ENCODE data around the gene PLAGL1. TPM values are rescaled to one million over a fixed set of nuclear protein-coding genes. Genes with fewer than 3 reads are reported as not detected.

The PLAGL1 gene
- total and polyA plus RNA-seq, 2 of the 13 experiments (the other 11 are each of a cell fraction or from before 2014, with no cell fraction given): 0.60 to 2.3 TPM

DNA sequence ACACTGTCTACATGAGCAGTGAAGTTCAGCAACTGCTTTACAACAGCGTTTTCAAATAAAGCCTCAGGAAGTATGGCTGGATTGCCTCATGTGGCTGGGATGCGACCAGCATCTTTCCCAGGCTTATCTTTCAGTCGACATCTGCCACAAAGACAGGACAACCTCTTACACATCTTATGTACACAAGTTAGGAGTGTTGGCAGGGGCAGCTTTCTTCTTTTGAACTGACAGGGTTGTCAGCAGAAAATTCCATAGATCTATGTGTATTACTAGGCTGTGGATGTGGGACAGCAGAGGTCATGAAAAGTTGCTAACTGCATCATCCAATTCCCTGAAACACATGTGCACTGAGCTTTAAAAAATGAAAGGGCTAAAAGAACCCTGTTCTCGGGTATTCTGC is 48.1 kb downstream of the PLAGL1 start:
- H4K20me1 ChIP-seq (ENCODE audit: insufficient read depth, low read length): no peaks in the 10 kb centered on the region
- no peak overlapping the region for H3K4me3 ChIP-seq (replicated peaks in 1 of 3; ENCODE audit: insufficient read depth in 1 of 3, low read depth in 2 of 3, low read length in 3 of 3)
- DNase-seq (ENCODE audit: low spot score): peak; percentile 38
- 25% methylated on average over 4 of the region's 4 CpGs for WGBS (ENCODE audit: low lambda C conversion rate)
- peak; percentile 40 for FAIRE-seq
- peak; percentile 29; the same call in 2 of the 3 replicates for ATAC-seq
- POLR2A ChIA-PET: no interaction called here
- H3K4me1 ChIP-seq (ENCODE audit: insufficient read depth, low read length): no peaks in the 10 kb centered on the region
- in situ Hi-C loops (cut with HindIII; ENCODE audit: extremely low pct_ligation_motif_present, low pct_unique_long_range_greater_than_20kb) (no loop called here), intact Hi-C loops (cut with micrococcal nuclease; ENCODE audit: unreplicated experiment) (no loop called here)
- H2AFZ ChIP-seq (ENCODE audit: low read length): no peak overlapping the region
- CTCF ChIA-PET (ENCODE audit: low intra/inter-chr PET ratio, low total read pairs): no interaction called here
- H3K36me3 ChIP-seq (replicated peaks in 1 of 2; ENCODE audit: control insufficient read depth in 1 of 2, insufficient read depth in 2 of 2, low read length in 2 of 2): no peaks in the 10 kb centered on the region
- no TSS peak for BruUV-seq (replicated peaks)
- no peaks in the 10 kb centered on the region for H3K79me2 ChIP-seq (ENCODE audit: insufficient read depth, low read length)
- H3K27ac ChIP-seq (ENCODE audit: extremely low read length, insufficient read depth, low read length): no peak overlapping the region
- TF ChIP-seq FOXA1 (IDR thresholded peaks at IDR 0.05) (no peak), FOXA1 (CRISPR knock-in tag; IDR thresholded peaks at IDR 0.05) (peak; percentile 20; the same call in 1 of the 2 replicates), ZNF329 (CRISPR knock-in tag; IDR thresholded peaks at IDR 0.05; ENCODE audit: low read depth) (no peak)
- no peak overlapping the region for H3K9ac ChIP-seq (ENCODE audit: insufficient read depth, low read depth, low read length)
- no peaks in the 10 kb centered on the region for H3K9me3 ChIP-seq (ENCODE audit: low read length)
- no peak overlapping the region for H3K4me2 ChIP-seq (ENCODE audit: low read depth, low read length)
- no peaks in the 10 kb centered on the region for H3K27me3 ChIP-seq (ENCODE audit: control insufficient read depth in 1 of 2, insufficient read depth in 2 of 2, low read length in 2 of 2)

DNA sequence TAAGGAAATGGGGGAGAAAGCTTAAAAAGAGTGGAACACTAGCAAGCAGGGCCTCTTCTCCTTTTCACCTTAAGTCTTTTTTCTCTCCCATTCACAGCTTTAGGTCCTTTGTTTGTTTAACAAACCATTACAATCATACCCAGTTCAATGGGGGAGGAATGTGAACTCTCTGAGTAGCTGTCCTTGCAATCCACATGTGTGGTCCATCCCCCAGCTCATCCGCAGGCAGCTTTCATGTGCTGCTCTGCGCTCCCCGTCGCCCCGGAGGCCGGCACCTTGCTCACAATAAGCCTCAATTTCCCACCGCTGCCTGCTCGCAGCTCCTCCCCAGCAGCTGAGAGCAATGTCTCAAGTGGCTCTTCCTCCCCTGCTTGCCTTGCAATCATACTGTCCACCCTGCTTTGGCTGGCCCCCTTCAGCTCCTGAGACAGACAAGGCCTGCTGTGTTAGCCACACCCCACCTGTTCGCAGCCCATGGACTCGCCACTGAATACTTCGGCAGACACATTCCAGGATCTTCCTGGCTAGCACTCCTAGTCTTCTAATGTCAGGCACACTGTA is 49.1 kb downstream of the PLAGL1 start:
- 72% methylated on average over 11 of the region's 11 CpGs for WGBS (ENCODE audit: low lambda C conversion rate)
- peak; percentile 33 for DNase-seq (ENCODE audit: low spot score)
- FAIRE-seq: no peak
- Histone ChIP-seq H3K4me3 (replicated peaks in 1 of 3; ENCODE audit: insufficient read depth in 1 of 3, low read depth in 2 of 3, low read length in 3 of 3) (no peak overlapping the region), H3K79me2 (ENCODE audit: insufficient read depth, low read length) (no peaks in the 10 kb centered on the region), H4K20me1 (ENCODE audit: insufficient read depth, low read length) (no peaks in the 10 kb centered on the region), H3K36me3 (replicated peaks in 1 of 2; ENCODE audit: control insufficient read depth in 1 of 2, insufficient read depth in 2 of 2, low read length in 2 of 2) (no peaks in the 10 kb centered on the region), H3K9ac (ENCODE audit: insufficient read depth, low read depth, low read length) (no peak overlapping the region), H3K27me3 (ENCODE audit: control insufficient read depth in 1 of 2, insufficient read depth in 2 of 2, low read length in 2 of 2) (no peaks in the 10 kb centered on the region), H3K4me1 (ENCODE audit: insufficient read depth, low read length) (no peaks in the 10 kb centered on the region), H3K9me3 (ENCODE audit: low read length) (no peaks in the 10 kb centered on the region), H3K4me2 (ENCODE audit: low read depth, low read length) (no peak overlapping the region), H2AFZ (ENCODE audit: low read length) (no peak overlapping the region), H3K27ac (ENCODE audit: extremely low read length, insufficient read depth, low read length) (no peak overlapping the region)
- ChIA-PET CTCF (ENCODE audit: low intra/inter-chr PET ratio, low total read pairs) (no interaction called here), POLR2A (no interaction called here)
- intact Hi-C loops (cut with micrococcal nuclease; ENCODE audit: unreplicated experiment) (no loop called here), in situ Hi-C loops (cut with HindIII; ENCODE audit: extremely low pct_ligation_motif_present, low pct_unique_long_range_greater_than_20kb) (no loop called here)
- TF ChIP-seq STAT5B (CRISPR knock-in tag; IDR thresholded peaks at IDR 0.05) (no peak), ZNF747 (CRISPR knock-in tag; IDR thresholded peaks at IDR 0.05; ENCODE audit: borderline replicate concordance) (no peak), SKI (IDR thresholded peaks at IDR 0.05; ENCODE audit: partially characterized antibody) (no peak), ZNF484 (CRISPR knock-in tag; IDR thresholded peaks at IDR 0.05; ENCODE audit: borderline replicate concordance, low read depth) (no peak), TBX2 (CRISPR knock-in tag; IDR thresholded peaks at IDR 0.05; ENCODE audit: borderline replicate concordance) (no peak), TARDBP (CRISPR knock-in tag; IDR thresholded peaks at IDR 0.05) (no peak), ZNF839 (CRISPR knock-in tag; IDR thresholded peaks at IDR 0.05; ENCODE audit: borderline replicate concordance) (no peak), ISL2 (CRISPR knock-in tag; IDR thresholded peaks at IDR 0.05) (no peak), SNAPC2 (CRISPR knock-in tag; IDR thresholded peaks at IDR 0.05) (no peak), ZFP41 (CRISPR knock-in tag; IDR thresholded peaks at IDR 0.05; ENCODE audit: borderline replicate concordance) (no peak), ZNF883 (CRISPR knock-in tag; IDR thresholded peaks at IDR 0.05; ENCODE audit: not compliant biosample characterization) (no peak), ZSCAN30 (CRISPR knock-in tag; IDR thresholded peaks at IDR 0.05) (no peak), ZNF546 (CRISPR knock-in tag; conservative IDR thresholded peaks at IDR 0.05) (no peak), CC2D1A (CRISPR knock-in tag; IDR thresholded peaks at IDR 0.05) (no peak)
- TF ChIP-seq, protein P1, sequence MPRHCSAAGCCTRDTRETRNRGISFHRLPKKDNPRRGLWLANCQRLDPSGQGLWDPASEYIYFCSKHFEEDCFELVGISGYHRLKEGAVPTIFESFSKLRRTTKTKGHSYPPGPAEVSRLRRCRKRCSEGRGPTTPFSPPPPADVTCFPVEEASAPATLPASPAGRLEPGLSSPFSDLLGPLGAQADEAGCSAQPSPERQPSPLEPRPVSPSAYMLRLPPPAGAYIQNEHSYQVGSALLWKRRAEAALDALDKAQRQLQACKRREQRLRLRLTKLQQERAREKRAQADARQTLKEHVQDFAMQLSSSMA (CRISPR knock-in tag; IDR thresholded peaks at IDR 0.05): no peak
- TF ChIP-seq, protein P2, sequence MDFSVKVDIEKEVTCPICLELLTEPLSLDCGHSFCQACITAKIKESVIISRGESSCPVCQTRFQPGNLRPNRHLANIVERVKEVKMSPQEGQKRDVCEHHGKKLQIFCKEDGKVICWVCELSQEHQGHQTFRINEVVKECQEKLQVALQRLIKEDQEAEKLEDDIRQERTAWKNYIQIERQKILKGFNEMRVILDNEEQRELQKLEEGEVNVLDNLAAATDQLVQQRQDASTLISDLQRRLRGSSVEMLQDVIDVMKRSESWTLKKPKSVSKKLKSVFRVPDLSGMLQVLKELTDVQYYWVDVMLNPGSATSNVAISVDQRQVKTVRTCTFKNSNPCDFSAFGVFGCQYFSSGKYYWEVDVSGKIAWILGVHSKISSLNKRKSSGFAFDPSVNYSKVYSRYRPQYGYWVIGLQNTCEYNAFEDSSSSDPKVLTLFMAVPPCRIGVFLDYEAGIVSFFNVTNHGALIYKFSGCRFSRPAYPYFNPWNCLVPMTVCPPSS (IDR thresholded peaks at IDR 0.05): no peak
- BruUV-seq (replicated peaks): no TSS peak
- ATAC-seq: peak; percentile 61
